IPS DF 4.7 (cell line): ENCODE results near the gene LRRC63.
"Not testable (repeated sequence)": the region's sequence is repeated elsewhere in the genome, so short reads cannot be mapped to it uniquely, and the experiment has no call there.

Source experiments
- DNase-seq: peaks from one replicate; pipeline ENCODE4 v3.0.0-alpha.2; 2013; ENCODE audit warnings: low spot score; ENCODE audit errors: extremely low read depth

Gene LRRC63

DNA sequence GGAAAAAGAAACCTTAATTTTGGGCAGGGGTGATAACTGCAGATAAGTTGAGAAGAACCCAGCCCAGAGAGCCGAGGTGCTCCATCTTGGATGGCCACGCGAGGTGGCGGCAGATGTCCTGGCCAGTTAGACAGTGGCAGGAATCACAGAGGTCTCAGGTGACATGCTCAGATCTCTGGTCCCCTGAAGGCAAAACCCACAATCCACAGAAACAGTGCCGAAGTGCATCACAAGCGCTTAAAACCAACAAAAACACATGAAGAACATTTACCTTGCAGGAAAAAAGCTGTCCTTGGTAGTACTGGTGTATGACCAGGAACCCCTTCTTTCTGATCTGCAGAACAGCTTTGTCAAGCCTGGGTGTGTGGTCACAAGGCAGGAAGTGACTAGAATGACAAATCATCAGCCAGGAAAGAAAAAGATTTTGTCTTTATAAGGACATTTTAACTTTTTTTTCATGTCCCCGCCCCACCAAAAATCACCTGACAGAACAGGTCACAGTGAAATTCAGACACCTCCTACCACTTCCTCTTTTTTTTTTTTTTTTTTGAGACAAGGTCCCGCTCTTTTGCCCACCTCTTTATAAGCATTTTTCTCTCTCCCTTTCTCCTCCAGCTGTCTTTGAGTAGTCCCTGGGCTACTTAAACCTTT is 29.8 kb upstream of the LRRC63 start, which contains the start of gene LCP1:
TSS of gene LCP1 (minus strand) at position 338 of the 651 bp plus-strand sequence. CDS start 22,515 bp downstream, outside the sequence.
- DNase-seq, result no peak

DNA sequence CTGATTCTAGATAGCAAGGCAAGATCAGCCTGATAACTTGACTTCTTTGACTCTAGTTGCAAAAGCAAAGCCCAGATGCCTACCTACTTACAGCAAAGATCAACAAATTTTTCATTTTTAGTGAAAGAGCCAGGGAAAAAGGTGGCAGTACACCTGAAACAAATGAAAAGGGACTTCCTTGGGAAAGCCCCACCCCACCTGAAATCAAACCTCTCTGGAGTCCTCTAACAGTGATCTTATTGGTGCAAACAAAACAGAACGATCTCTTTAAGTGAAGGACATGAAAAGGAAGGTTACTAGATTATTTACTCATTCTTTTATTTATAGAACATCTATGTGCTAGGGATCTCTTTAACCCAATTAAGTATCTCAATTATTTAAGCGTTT is 29.2 kb upstream of the LRRC63 start:
- DNase-seq, result no peak

DNA sequence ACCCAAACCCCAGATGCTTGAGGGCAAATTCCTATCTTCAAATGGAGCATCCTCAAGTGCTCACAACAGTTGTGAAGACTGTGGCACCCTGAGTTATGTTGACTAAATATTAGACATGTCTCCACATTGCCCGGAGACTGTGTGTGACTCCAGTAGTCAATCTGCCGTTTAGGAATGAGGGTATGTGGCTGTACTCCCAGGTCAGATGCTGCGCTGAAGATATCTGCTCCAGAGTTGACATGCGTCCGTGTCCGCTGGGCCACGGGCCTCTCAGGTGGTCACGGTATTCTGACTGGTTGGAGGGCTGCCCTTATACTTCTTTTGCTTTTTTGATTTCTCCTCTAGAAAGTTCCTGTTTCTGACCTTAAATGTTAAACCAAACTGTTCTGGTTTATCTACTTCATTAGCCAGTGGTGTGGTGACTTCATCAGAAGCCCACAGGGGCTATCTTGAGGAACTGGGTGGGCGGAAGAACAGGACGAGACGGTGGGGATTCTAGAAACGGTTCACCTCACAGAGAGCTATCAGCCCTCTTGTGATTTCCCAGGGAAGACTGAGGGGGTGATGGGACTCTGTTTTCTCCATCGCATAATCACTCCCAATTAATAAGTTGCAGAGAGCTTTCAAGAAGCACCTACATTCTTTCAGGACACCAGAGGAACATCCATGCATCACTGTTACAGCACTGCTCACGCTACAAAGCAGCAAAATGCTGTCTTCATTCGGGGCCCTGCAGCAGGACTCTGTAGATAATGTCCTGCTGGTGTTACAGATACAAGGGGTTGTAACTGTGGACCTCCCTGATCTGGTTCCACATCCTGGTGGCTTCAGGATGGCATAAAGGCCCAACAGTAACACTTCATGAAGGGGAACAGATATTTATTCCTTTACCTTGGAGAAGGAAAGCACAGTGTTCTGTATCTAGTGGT is 28.4 kb upstream of the LRRC63 start:
- no peak for DNase-seq

DNA sequence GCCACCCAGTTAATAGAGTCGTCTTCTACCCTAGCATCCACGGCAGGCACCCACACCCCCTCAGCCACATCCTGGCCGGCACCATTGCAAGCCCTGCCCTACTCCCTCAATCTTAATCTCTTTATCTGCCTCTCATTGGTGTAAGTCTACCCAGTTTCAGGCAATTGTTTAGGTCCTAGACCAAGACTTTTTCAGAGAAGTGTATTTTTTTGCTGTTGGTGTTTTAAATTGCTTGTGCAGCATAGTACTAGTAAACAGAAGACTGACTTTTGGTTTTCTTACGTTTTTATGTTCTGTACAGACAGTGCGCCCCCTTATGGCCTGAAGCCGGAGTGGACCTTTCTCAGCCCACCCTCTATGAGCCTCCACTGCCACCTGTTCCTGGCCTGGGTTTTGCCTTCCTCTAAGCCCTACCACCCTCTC is 27.4 kb upstream of the LRRC63 start:
- peak; percentile 41 for DNase-seq

DNA sequence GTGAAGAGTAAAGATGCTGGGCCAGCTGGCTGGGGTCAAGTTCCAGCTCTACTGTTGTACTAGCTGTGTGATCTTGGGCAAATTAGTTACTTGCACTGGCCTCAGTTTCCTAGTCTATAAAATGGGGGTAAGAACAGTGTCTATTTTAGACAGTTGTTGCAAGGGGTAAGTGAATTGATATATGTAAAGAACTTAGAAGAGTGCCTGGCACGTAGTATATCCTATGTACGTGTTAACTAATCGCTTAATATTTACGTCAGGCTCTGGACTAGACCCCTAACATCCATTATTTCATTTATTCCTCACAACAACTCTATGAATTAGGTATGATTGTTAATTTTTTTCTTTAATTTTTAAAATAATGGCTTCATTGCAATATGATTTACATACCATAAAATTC is 26.1 kb upstream of the LRRC63 start:
- no peak for DNase-seq

DNA sequence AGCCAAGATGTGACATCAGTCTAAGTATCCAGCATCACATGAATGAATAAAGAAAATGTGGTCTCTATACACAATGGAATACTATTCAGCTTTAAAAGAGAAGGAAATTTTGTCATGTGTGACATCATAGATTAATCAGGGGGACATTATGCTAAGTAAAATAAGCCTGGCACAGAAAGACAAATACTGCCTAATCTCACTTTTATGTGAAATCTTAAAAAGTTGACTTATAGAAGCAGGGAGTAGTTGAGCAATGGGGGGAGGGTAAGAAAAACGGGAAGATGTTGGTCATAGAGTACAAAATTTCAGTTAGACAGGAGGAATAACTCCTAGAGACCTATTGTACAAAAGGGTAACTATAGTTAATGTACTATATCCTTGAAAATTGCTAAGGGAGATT is 19.3 kb upstream of the LRRC63 start:
- no peak for DNase-seq

DNA sequence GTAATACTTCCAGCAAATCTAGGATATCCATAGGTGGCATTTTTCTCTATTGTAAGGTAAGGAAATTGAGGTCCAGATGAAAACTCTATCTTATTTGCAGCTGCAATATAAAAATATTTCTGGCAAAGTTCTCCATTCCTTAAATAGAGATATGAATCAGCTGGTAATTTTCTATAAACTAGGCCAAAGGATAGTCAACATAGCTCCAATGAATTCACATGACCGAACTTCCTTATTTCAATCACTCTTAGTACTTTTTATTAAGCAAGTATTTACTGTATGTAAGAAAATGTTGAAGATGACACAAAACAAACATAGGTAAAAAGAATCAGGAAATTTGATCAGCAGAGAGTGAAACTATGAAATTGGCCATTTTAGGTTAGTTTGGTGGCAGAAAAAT is 16.7 kb upstream of the LRRC63 start:
- no peak for DNase-seq

DNA sequence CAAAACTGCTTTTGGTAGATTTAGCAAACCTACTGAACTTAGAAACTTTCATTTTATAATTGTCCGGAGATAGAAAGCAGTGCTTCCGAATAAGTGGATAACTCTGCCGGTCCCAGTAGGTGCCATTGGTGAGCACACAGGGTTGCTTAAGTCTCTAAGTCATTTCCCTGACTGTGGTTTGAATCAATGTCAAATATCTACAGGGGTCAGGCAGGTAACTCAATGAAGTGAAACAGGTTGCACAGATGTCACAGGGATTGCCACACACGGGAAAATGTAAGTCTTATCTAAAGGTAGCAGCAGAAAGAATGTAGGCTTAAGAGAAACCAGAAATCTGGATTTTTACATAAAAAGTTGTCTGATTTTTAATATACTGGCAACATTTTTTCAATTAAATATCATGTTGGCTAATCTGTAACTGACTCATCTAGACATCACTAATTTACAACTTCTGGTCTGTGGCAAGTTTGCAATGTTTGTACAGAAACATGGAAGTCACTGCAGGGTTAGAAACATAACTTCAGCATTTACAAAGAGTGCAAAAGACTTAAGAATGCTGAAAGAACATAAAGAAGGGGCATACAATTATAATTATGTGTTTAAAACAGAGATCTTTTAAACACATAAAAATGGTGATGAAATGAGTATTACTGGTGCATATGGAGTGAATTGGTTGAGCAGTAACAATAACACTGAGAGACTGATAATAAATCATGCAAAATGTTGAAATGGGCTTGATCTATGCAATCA is 14.3 kb upstream of the LRRC63 start:
- no peak for DNase-seq

DNA sequence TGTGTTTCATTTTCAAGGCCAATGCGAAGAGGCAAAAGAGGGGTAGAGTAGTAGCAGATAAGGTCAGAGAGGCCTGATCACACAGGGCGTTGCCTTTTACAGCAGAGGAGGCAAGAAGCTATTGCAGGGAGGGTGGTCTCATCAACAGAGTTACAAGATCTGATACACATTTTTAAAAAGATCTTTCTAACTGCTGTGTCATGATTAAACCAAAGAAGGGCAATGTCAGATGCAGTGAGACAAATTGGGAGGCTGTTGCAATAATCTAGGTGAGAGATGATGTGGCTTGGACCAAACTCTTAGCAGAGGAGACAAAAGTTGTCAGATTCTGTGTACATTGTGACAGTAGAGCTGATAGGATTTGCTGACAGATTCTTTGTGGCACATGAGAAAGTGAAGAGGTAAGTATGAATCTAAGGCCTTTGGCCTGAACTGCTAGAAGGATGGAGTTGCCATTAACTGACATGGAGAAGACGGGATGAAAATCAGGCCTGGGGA is 13.0 kb upstream of the LRRC63 start:
- DNase-seq, result no peak

DNA sequence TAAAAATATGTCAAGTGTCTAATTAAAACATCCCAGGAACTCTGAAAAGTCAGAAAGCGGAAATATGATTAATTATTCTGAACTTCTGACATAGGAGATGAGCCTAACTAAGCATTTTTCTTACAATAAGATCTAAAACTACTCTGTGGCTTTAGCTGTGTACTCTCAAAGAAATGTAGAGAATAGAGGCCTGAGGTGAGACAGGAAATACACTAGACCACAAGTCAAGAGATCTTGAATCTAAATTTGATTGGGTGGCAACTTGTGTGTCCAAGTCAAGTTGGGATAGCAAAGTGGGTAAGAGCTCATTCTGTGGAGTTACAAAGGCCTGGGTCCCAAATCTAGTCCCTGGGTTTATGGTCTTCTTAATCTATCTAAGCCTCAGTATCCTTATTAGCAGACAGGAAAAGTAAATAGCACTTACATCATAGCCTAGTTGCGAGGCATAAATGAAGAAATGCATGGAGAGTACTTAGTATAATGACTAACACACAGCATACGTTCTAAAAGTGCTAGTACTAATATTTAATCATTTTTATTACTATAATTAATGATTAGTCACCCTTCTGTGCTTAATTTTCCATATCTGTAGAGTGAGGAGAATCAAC is 9.4 kb upstream of the LRRC63 start:
- no peak for DNase-seq

DNA sequence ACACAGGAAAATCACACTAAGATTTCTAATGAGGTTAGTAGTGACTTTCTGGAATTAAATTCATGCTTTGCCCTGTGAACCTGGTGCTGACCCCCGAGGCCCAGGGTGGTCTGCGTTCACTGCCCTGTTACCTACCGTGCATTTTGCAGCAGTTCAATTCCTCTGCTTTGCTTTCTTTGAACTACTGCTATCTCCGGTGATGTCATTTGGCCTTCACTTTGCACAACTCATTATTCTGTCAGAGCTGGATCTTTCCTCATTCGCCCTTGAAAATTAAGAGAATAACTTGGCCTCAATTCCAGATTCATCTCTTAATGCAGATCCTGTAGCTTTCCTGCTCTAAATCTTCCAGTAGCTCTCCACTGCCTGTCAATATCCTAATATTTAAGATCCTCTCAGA is 8.8 kb upstream of the LRRC63 start:
- DNase-seq, result no peak

DNA sequence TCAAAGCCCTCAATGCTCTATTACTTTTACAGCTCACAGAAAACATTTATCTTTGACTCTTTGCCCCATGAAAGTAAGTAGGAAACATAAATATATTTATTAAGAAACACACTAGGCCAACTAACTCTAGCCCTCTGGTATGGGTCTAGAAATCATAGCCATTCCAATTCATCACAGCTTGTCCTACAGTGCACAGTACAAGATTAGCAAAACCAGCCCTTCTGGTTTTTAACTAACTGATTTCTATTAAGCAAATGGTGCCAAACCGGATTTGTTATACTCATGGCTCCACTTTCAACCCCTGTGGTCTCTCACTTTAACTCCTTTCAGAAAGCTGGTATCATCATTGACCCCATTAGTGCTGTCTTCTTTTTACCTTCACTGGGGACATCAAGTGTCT is 5.6 kb upstream of the LRRC63 start:
- DNase-seq, result no peak

DNA sequence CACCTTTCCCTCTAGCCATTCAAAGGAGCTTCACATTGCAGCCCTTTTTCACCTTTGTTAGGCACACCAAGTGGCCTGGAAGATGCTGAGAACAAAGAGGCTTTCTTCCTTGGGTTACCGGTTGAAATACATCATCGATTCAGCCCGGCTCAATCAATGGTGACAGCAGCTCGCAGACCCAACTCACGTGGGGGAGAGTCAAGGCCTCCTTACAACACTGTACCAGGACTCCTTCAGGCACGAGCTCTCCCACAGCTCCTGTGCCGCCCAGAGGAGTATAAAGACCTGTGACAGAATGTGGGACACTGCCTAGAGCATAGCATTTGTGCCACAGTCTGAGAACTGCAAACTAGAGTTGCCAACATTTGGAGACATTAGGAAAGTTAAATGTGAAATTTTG is 3.9 kb upstream of the LRRC63 start:
- DNase-seq, result no peak

DNA sequence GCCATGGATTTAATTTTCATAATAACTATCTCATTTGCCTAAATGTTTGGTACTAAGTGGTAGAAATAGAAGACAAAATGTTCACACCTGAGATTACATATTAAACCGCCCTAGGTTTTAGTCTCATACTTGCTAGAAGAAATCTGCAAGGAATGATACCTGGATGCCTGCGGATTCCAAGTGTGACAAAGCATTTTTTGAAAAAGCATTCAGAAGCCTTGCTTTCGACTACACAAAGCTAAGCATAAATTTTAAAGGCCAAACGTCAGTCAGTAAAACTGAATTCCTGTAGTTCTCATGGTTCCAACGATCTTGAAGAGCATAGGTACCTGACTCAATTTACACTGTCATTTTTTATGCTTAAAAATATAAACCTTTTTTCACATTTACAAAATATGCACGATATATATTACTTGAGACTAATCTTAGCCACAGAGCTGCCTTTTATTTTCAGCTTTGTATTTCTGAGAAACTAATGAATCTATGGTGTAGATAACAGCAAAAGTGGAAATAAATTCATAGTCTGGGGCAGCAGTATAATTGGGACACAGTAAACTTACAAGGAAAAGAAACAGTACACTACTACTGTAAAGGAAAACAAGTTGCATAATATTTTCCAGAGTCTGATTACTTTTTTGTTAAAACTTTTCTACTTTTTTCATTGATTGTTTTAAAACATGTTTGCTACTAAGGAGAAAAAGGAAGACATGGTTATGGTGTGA is 1.2 kb upstream of the LRRC63 start:
- DNase-seq, result no peak

DNA sequence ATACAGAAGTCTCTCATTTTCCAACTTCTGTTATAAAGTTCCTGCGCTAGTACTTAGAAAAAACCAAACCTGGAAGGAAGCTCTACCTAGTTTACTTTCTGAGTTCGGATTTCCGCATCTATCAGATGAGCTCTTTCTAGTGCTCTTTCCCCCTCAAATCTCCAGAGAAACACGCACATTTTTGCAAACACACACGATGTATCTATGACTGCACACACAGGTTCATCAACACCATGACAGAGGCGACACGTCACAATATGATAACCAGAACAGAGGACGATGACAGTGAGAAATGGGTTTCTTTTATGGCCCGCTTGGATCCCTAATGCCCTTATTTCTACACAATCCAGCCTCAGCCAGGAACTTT is 629 bp upstream of the LRRC63 start:
- DNase-seq, result no peak

DNA sequence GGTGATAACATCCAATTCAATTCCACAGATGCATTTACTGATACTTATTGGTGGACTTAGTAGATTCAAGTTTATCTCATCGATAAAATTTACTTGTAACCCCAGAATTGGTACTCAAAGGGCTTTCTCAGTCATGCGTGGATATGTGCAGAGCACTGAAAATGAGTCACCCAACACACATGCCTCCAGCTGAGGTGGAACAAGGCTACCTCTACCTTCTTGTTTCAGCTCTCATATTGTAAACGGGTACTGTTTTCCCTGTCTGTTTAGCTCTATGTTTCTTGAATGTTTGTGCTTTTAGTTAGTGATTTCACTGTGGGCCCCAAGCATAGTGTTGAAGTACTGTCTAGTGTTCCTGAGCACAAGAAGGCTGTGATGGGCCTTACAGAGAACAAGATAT is 1.5 kb downstream of the LRRC63 start:
- DNase-seq, result no peak

DNA sequence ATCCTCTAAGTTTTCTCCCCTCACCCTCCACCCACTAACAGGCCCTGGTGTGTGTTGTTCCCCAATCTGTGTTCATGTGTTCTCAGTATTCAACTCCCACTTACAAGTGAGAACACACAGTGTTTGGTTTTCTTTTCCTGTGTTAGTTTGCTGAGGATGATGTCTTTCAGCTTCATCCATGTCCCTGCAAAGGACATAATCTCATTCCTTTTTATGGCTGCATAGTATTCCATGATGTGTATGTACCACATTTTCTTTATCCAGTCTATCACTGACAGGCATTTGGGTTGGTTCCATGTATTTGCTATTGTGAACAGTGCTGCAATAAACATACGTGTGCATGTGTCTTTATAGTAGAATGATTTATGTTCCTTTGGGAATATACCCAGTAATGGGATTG is 3.0 kb downstream of the LRRC63 start:
- DNase-seq, result not testable (repeated sequence)

DNA sequence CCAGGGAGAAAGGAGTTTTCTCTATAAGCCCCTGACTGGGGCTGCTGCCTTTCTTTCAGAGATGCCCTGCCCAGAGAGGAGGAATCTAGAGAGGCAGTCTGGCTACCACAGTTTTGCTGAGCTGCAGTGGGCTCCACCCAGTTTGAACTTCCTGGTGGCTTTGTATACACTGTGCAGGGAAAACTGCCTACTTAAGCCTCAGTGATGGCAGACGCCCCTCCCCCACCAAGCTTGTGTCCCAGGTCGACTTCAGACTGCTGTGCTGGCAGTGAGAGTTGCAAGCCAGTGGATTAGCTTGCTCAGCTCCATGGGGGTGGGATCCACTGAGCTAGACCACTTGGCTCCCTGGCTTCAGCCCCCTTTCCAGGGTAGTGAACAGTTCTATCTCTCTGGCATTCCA is 8.5 kb downstream of the LRRC63 start:
- not testable (repeated sequence) for DNase-seq

DNA sequence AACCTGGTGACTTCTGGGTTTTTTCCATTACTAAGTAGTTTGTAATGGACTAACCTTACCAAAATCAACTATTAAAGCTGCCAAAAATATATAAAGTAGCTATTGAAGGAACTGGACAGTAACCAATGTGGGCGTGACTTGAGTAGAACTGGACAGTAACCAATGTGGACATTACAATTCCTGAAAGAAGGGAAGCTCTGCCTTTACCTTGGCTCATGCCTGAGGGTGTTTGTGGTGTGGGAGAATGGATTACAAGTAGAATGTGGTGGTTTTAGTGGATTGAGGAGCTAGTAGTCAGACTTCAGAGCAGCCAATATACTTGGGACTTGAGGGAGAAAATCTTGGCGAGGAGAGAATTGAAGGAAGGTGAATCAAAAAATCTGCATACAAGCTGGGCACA is 17.5 kb downstream of the LRRC63 start:
- no peak for DNase-seq

DNA sequence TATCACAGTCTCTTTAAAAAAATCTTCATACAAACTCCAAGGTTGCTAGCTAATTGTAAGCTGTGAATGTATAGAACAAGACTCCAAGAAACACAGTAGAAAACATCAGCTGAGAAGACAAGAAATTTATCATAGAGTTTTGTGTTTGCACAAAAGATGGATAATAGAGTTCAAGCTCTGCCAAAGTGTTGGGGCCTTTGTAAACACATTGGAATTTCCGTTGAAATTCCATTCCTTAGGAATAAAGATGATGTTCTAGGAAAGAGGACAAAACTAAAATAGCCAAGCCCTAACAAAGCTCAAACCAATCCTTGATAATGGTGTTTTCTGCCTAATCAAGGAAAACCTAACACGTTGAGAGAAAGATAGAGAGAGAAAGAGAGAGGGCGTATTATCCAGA is 20.6 kb downstream of the LRRC63 start:
- DNase-seq, result no peak

DNA sequence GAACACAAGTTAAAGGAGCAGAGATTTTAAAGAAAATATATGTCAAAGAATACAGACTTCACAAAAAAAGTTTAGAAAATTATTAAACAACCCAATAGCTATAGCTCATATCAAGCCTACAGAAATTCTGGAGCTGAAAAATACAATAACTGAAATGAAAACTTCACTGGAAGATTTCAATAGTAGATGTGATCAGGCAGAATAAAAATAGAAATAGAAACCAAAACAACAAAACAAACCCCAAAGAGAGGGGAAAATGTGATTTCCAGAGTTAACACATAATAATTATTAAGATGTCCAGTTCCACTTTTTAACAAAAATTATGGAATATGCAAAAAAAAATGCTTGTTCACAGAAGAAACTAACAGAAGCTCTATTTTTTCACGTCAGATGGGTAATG is 23.6 kb downstream of the LRRC63 start:
- DNase-seq, result no peak
